CD4-positive, CD25-positive, alpha-beta regulatory T cell (primary cell): Measurements from ENCODE around the gene GTPBP8. TPM values are rescaled to one million over a fixed set of nuclear protein-coding genes. Genes with fewer than 3 reads are reported as not detected.

Experiments
- ATAC-seq, 2 donors: fragments of 150-1000 bp; cut with Tn5 transposase; one replicate each; pipeline ENCODE4 v1.10.0; 2021; ENCODE audit warnings: low read depth in 2 of 2, moderate number of reproducible peaks in 2 of 2, moderate library complexity in 1 of 2
- DNase-seq, 3 donors: peaks; one replicate each; pipeline versions ENCODE4 v3.0.0 to v3.0.0-alpha.2; 2012 to 2022; ENCODE audit warnings: mixed read lengths in 1 of 3
- H3K27ac ChIP-seq: one replicate; pipeline ENCODE4 v1.7.0; 2013; ENCODE audit warnings: mild to moderate bottlenecking, low read length; ENCODE audit not compliant: insufficient read depth, poor library complexity, severe bottlenecking
- H3K27me3 ChIP-seq: one replicate; pipeline ENCODE4 v1.7.0; 2013; ENCODE audit warnings: low read length; ENCODE audit not compliant: control insufficient read depth, insufficient read depth
- H3K36me3 ChIP-seq: one replicate; pipeline ENCODE4 v1.7.0; 2013; ENCODE audit warnings: mild to moderate bottlenecking, low read length, moderate library complexity; ENCODE audit not compliant: control insufficient read depth, insufficient read depth
- H3K4me1 ChIP-seq: 2 replicates; pipeline ENCODE4 v1.7.0; 2013; ENCODE audit warnings: mild to moderate bottlenecking, low read length; ENCODE audit not compliant: insufficient read depth, control insufficient read depth, poor library complexity, severe bottlenecking
- H3K4me3 ChIP-seq: one replicate; pipeline ENCODE4 v1.7.0; 2013; ENCODE audit warnings: low read depth, mild to moderate bottlenecking, low read length, moderate library complexity
- H3K9me3 ChIP-seq, 2 experiments: 1 replicate in 1 of 2; 2 replicates in 1 of 2; pipeline ENCODE4 v1.7.0; 2013; ENCODE audit warnings: low read length in 2 of 2, mild to moderate bottlenecking in 1 of 2, moderate library complexity in 1 of 2; ENCODE audit not compliant: control insufficient read depth in 2 of 2
- H3K27ac Mint-ChIP-seq, 3 donors: one replicate each; pipeline ENCODE4 v1.8.0; 2020 to 2022; ENCODE audit warnings: mild to moderate bottlenecking in 3 of 3, mixed read lengths in 3 of 3, moderate library complexity in 2 of 3
- H3K27me3 Mint-ChIP-seq: one replicate; pipeline ENCODE4 v1.8.0; 2022; ENCODE audit warnings: mild to moderate bottlenecking, mixed read lengths
- H3K36me3 Mint-ChIP-seq: one replicate; pipeline ENCODE4 v1.8.0; 2020; ENCODE audit warnings: mixed read lengths
- H3K4me1 Mint-ChIP-seq, 4 donors: one replicate each; pipeline ENCODE4 v1.8.0; 2020 to 2022; ENCODE audit warnings: mixed read lengths in 4 of 4, mild to moderate bottlenecking in 1 of 4
- H3K4me3 Mint-ChIP-seq, 4 donors: one replicate each; pipeline ENCODE4 v1.8.0; 2020 to 2022; ENCODE audit warnings: mild to moderate bottlenecking in 4 of 4, mixed read lengths in 4 of 4, moderate library complexity in 3 of 4
- H3K9me3 Mint-ChIP-seq, 7 donors: one replicate each; pipeline ENCODE4 v1.8.0; 2020 to 2022; ENCODE audit warnings: mixed read lengths in 7 of 7, mild to moderate bottlenecking in 3 of 7, moderate library complexity in 2 of 7
- polyA plus RNA-seq, 4 donors: library from polyadenylated mRNA; unstranded; fragments of 300-500 nt; fragmentation: Illumina TruSeq; gene quantifications; one replicate each; pipeline ENCODE4 v1.2.3, GENCODE V29; 2021
- total RNA-seq: library from RNA; stranded (reverse); gene quantifications from one replicate; pipeline ENCODE4 v1.2.3, GENCODE V29; 2022

Gene GTPBP8
- total and polyA plus RNA-seq, 5 donors from 2014 or later, result 17.0 to 25.7 (median 18.8) TPM

- Histone ChIP-seq H3K4me1 (no peaks in the 10 kb centered on the region), H3K27ac (no peak overlapping the region), H3K27me3 (no peaks in the 10 kb centered on the region), H3K36me3 (peaks cover 8% of the 10 kb centered on the region), H3K9me3 (peaks cover 7 to 16% of the 10 kb centered on the region in 2 experiments), H3K4me3 (no peak overlapping the region)
- H3K27ac Mint-ChIP-seq, result peak overlapping the region in 1 of 3 donors; percentile 1
- H3K9me3 Mint-ChIP-seq, result peaks cover 2 to 18% (median 7%) of the 10 kb centered on the region in 7 donors
- H3K4me3 Mint-ChIP-seq, result peak overlapping the region in 1 of 4 donors; percentile 59
- no peak for ATAC-seq
- H3K4me1 Mint-ChIP-seq, result peaks cover 18 to 30% (median 29%) of the 10 kb centered on the region in 4 donors
- DNase-seq, result no peak
- H3K36me3 Mint-ChIP-seq, result peaks cover 12% of the 10 kb centered on the region
- no peaks in the 10 kb centered on the region for H3K27me3 Mint-ChIP-seq
Measured at GRCh38 chr3:112967425-112967824, 23.4 kb upstream of the GTPBP8 start.

DNA sequence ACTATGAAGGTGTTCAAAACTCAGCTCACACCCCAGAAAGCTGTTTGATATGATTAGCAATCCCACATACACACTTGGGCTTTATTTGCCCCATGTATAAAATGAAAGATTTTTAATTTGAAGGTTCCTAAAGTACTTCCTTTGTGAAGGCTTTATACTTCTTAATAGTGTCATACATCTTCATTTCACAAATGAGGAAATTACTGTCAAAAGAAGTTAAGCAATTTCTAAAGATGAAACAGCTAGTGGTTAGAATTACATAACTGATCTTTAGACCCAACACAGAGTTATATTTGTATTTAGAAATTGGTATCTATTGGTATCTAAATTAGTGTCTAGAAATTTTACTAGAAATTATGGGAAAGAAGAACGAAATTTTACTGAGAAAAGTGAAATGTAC, 23.0 kb upstream of the GTPBP8 start:
- H3K4me1 Mint-ChIP-seq, result peaks cover 18 to 33% (median 29%) of the 10 kb centered on the region in 4 donors
- no peak overlapping the region for H3K27ac ChIP-seq
- no peak overlapping the region for H3K4me3 Mint-ChIP-seq

DNA sequence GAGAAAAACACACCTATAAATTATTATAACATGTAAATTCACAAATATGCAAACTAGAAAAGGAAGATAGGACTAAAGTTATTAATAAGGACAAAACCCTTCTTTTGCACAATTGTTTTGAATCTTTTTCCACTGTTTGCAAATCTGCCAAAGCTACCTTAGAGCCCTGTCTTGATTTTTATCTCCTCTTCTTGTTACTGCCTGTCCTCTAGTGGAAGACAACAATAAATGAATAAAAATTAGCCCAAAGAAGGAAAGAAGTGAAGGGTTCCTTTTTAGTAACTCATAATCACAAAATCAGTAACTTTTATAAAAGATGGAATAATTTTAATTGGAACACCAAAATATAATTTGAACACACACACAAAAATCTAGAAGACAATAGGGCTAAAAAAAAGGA, 18.6 kb upstream of the GTPBP8 start:
- Mint-ChIP-seq H3K4me3 (peak overlapping the region; percentile 11 to 90 (median 75)), H3K27ac (peak overlapping the region in 2 of 3 donors; percentile 53 to 70), H3K36me3 (no peaks in the 10 kb centered on the region), H3K27me3 (no peaks in the 10 kb centered on the region), H3K4me1 (peaks cover 33 to 69% (median 46%) of the 10 kb centered on the region in 4 donors), H3K9me3 (peaks cover 0 to under 1% (median 0%) of the 10 kb centered on the region in 7 donors)
- Histone ChIP-seq H3K4me3 (peak overlapping the region; percentile 89), H3K27me3 (no peaks in the 10 kb centered on the region), H3K27ac (no peak overlapping the region), H3K9me3 (no peaks in the 10 kb centered on the region), H3K36me3 (no peaks in the 10 kb centered on the region), H3K4me1 (peaks cover 36% of the 10 kb centered on the region)
- no peak for ATAC-seq
- DNase-seq, result no peak

More for the DNA sequence above, 23.0 kb upstream of the GTPBP8 start:
- no peaks in the 10 kb centered on the region for H3K27me3 ChIP-seq
- peaks cover 8% of the 10 kb centered on the region for H3K36me3 ChIP-seq
- Mint-ChIP-seq H3K27me3 (no peaks in the 10 kb centered on the region), H3K27ac (no peak overlapping the region), H3K9me3 (peaks cover 2 to 17% (median 7%) of the 10 kb centered on the region in 7 donors), H3K36me3 (peaks cover 12% of the 10 kb centered on the region)
- DNase-seq (no peak), ATAC-seq (no peak)
- peaks cover 2% of the 10 kb centered on the region for H3K4me1 ChIP-seq
- H3K4me3 ChIP-seq, result peak overlapping the region; percentile 16
- H3K9me3 ChIP-seq, result peaks cover 4 to 11% of the 10 kb centered on the region in 2 experiments

GRCh38 chr3:112973325-112974177, 17.2 kb upstream of the GTPBP8 start:
- Mint-ChIP-seq H3K27ac (peak overlapping the region; percentile 70 to 91 (median 84)), H3K27me3 (no peaks in the 10 kb centered on the region), H3K4me3 (peak overlapping the region; percentile 85 to 90 (median 87)), H3K9me3 (no peaks in the 10 kb centered on the region), H3K36me3 (no peaks in the 10 kb centered on the region), H3K4me1 (peaks cover 21 to 70% (median 47%) of the 10 kb centered on the region in 4 donors)
- no peaks in the 10 kb centered on the region for H3K9me3 ChIP-seq
- H3K36me3 ChIP-seq, result no peaks in the 10 kb centered on the region
- peak overlapping the region; percentile 65 for H3K27ac ChIP-seq
- peaks cover 37% of the 10 kb centered on the region for H3K4me1 ChIP-seq
- H3K27me3 ChIP-seq, result no peaks in the 10 kb centered on the region
- ATAC-seq (peak; percentile 80 to 85), DNase-seq (peak in 2 of 3 donors; percentile 27 to 69)
- peak overlapping the region; percentile 89 for H3K4me3 ChIP-seq

GRCh38 chr3:112974178-112974517, 16.6 kb upstream of the GTPBP8 start:
- Histone ChIP-seq H3K4me3 (peak overlapping the region; percentile 89), H3K9me3 (no peaks in the 10 kb centered on the region), H3K27ac (peak overlapping the region; percentile 65), H3K36me3 (no peaks in the 10 kb centered on the region), H3K4me1 (peaks cover 37% of the 10 kb centered on the region), H3K27me3 (no peaks in the 10 kb centered on the region)
- peak overlapping the region; percentile 45 to 84 (median 70) for H3K27ac Mint-ChIP-seq
- no peaks in the 10 kb centered on the region for H3K27me3 Mint-ChIP-seq
- H3K4me3 Mint-ChIP-seq, result peak overlapping the region; percentile 85 to 90 (median 87)
- H3K9me3 Mint-ChIP-seq, result no peaks in the 10 kb centered on the region
- ATAC-seq, result peak in 1 of 2 donors; percentile 27
- H3K4me1 Mint-ChIP-seq, result peaks cover 24 to 70% (median 47%) of the 10 kb centered on the region in 4 donors
- no peaks in the 10 kb centered on the region for H3K36me3 Mint-ChIP-seq
- DNase-seq, result no peak

GRCh38 chr3:112974894-112975293, 15.9 kb upstream of the GTPBP8 start, which contains the start of gene CD200R1:
Gene CD200R1 (minus strand): TSS chr3:112975103. CDS start chr3:112974857, 246 bp downstream.
- H3K4me1 ChIP-seq, result peaks cover 37% of the 10 kb centered on the region
- H3K27me3 ChIP-seq, result no peaks in the 10 kb centered on the region
- Mint-ChIP-seq H3K36me3 (no peaks in the 10 kb centered on the region), H3K27ac (peak within 1 kb of the TSS; percentile 70 to 96 (median 84)), H3K9me3 (no peaks in the 10 kb centered on the region), H3K27me3 (no peaks in the 10 kb centered on the region), H3K4me1 (peaks cover 27 to 70% (median 47%) of the 10 kb centered on the region in 4 donors), H3K4me3 (peak within 1 kb of the TSS; percentile 85 to 90 (median 87))
- no peaks in the 10 kb centered on the region for H3K9me3 ChIP-seq
- no peaks in the 10 kb centered on the region for H3K36me3 ChIP-seq
- H3K27ac ChIP-seq, result peak within 1 kb of the TSS; percentile 65
- H3K4me3 ChIP-seq, result peak within 1 kb of the TSS; percentile 89
- DNase-seq (no peak), ATAC-seq (peak; percentile 25 to 33)

DNA sequence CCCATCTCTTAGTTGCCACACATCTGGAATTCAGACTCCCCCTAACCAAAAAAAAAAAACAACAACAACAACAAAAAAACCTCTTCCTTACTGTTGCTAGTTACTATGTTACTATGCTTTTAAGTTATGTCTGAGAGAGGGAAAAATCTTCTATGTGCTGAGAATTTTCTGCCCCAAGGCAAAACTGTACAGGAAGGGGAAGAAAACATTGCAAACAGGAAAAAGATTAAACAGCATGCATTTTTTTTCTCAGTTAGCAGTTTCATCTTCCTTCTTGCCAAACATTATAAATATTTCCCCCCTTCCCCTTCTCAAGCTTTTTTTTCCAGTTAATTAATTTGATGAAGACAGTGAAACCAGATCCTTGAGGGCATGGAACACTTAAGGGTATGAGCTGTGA, 14.8 kb upstream of the GTPBP8 start:
- peak overlapping the region; percentile 26 for H3K27ac ChIP-seq

More for the DNA sequence above, 14.8 kb upstream of the GTPBP8 start:
- ATAC-seq (no peak), DNase-seq (no peak)
- Mint-ChIP-seq H3K9me3 (no peaks in the 10 kb centered on the region), H3K27me3 (no peaks in the 10 kb centered on the region), H3K27ac (peak overlapping the region; percentile 70 to 83 (median 79)), H3K4me1 (peaks cover 27 to 67% (median 47%) of the 10 kb centered on the region in 4 donors), H3K36me3 (no peaks in the 10 kb centered on the region), H3K4me3 (peak overlapping the region; percentile 39 to 81 (median 59))
- Histone ChIP-seq H3K36me3 (no peaks in the 10 kb centered on the region), H3K9me3 (no peaks in the 10 kb centered on the region), H3K27me3 (no peaks in the 10 kb centered on the region), H3K4me3 (no peak overlapping the region), H3K4me1 (peaks cover 37% of the 10 kb centered on the region)
